ENCODE measurements around the gene MAP3K14. TPM values are rescaled to one million over a fixed set of nuclear protein-coding genes. Genes with fewer than 3 reads are reported as not detected.

MAP3K14 gene
- total RNA-seq, 2 donors from 2014 or later: 12.5 to 16.1 TPM

GRCh38 chr17:45325810-45326209 lies 9.0 kb upstream of the MAP3K14 start:
- intact Hi-C loops (cut with DNase I): no loop called here
- no peak for TF ChIP-seq POLR2AphosphoS5 (IDR thresholded peaks at IDR 0.05)
- Histone ChIP-seq H3K36me3 (no peaks in the 10 kb centered on the region), H3K4me1 (replicated peaks) (peaks cover 7% of the 10 kb centered on the region), H3K27me3 (replicated peaks; ENCODE audit: insufficient read depth) (no peaks in the 10 kb centered on the region), H3K27ac (no peak overlapping the region), H3K4me3 (no peak overlapping the region), H3K9me3 (no peaks in the 10 kb centered on the region)
- 96% methylated on average over 4 of the region's 4 CpGs for WGBS
- DNase-seq (ENCODE audit: low spot score): no peak

- WGBS: 100% methylated on average over 1 of the region's 1 CpG
- intact Hi-C loops (cut with DNase I): no loop called here
- TF ChIP-seq POLR2AphosphoS5 (IDR thresholded peaks at IDR 0.05): no peak
- no peak for TF ChIP-seq CTCF (IDR thresholded peaks at IDR 0.05)
- no peak for TF ChIP-seq POLR2A (IDR thresholded peaks at IDR 0.05)
Observed at GRCh38 chr17:45324336-45324735, 7.5 kb upstream of the MAP3K14 start.

GRCh38 chr17:45322168-45322567 lies 5.3 kb upstream of the MAP3K14 start:
- no peak overlapping the region for H3K27ac ChIP-seq
- WGBS: 94% methylated on average over 2 of the region's 2 CpGs
- H3K27me3 ChIP-seq (replicated peaks; ENCODE audit: insufficient read depth): no peaks in the 10 kb centered on the region
- DNase-seq (ENCODE audit: low spot score): no peak
- H3K36me3 ChIP-seq: no peaks in the 10 kb centered on the region
- intact Hi-C loops (cut with DNase I): no loop called here
- H3K9me3 ChIP-seq: no peaks in the 10 kb centered on the region
- no peak for TF ChIP-seq POLR2A (IDR thresholded peaks at IDR 0.05)
- TF ChIP-seq CTCF (IDR thresholded peaks at IDR 0.05): no peak
- no peak for TF ChIP-seq POLR2AphosphoS5 (IDR thresholded peaks at IDR 0.05)
- no peak overlapping the region for H3K4me3 ChIP-seq
- H3K4me1 ChIP-seq (replicated peaks): peaks cover 22% of the 10 kb centered on the region

More at GRCh38 chr17:45324336-45324735, 7.5 kb upstream of the MAP3K14 start:
- no peak for DNase-seq (ENCODE audit: low spot score)
- no peak overlapping the region for H3K4me3 ChIP-seq
- no peaks in the 10 kb centered on the region for H3K27me3 ChIP-seq (replicated peaks; ENCODE audit: insufficient read depth)
- no peaks in the 10 kb centered on the region for H3K36me3 ChIP-seq
- no peaks in the 10 kb centered on the region for H3K9me3 ChIP-seq
- no peak overlapping the region for H3K27ac ChIP-seq
- peaks cover 11% of the 10 kb centered on the region for H3K4me1 ChIP-seq (replicated peaks)

- intact Hi-C loops (cut with DNase I): no loop called here
- H3K9me3 ChIP-seq: no peaks in the 10 kb centered on the region
- 10% methylated on average over 1 of the region's 1 CpG for WGBS
- DNase-seq (ENCODE audit: low spot score): peak; percentile 71
- H3K4me1 ChIP-seq (replicated peaks): peaks cover 22% of the 10 kb centered on the region
- TF ChIP-seq POLR2AphosphoS5 (IDR thresholded peaks at IDR 0.05) (peak; percentile 98), POLR2A (IDR thresholded peaks at IDR 0.05) (no peak), CTCF (IDR thresholded peaks at IDR 0.05) (peak in 1 of 4 experiments; percentile 5)
- no peaks in the 10 kb centered on the region for H3K27me3 ChIP-seq (replicated peaks; ENCODE audit: insufficient read depth)
- H3K4me3 ChIP-seq: no peak overlapping the region
- H3K27ac ChIP-seq: peak overlapping the region; percentile 21 to 45
- no peaks in the 10 kb centered on the region for H3K36me3 ChIP-seq
Observed at GRCh38 chr17:45320931-45321461, 4.2 kb upstream of the MAP3K14 start.

GRCh38 chr17:45320349-45320930 lies 3.6 kb upstream of the MAP3K14 start:
- TF ChIP-seq CTCF (IDR thresholded peaks at IDR 0.05) (no peak), POLR2A (IDR thresholded peaks at IDR 0.05) (no peak), POLR2AphosphoS5 (IDR thresholded peaks at IDR 0.05) (no peak)
- H3K9me3 ChIP-seq: no peaks in the 10 kb centered on the region
- DNase-seq (ENCODE audit: low spot score): no peak
- peak overlapping the region; percentile 21 to 45 for H3K27ac ChIP-seq
- H3K27me3 ChIP-seq (replicated peaks; ENCODE audit: insufficient read depth): no peaks in the 10 kb centered on the region
- WGBS: 43% methylated on average over 5 of the region's 5 CpGs
- intact Hi-C loops (cut with DNase I): no loop called here
- H3K4me1 ChIP-seq (replicated peaks): peaks cover 22% of the 10 kb centered on the region
- H3K36me3 ChIP-seq: no peaks in the 10 kb centered on the region
- H3K4me3 ChIP-seq: no peak overlapping the region

Data from prostate gland (tissue), 2 donors.